H1 (cell line): ENCODE measurements around the gene PROKR1. TPM values are rescaled to one million over a fixed set of nuclear protein-coding genes. Genes with fewer than 3 reads are reported as not detected.

Source experiments
- CTCF ChIA-PET: fragments of 300-600 bp; sonication (Branson Sonifier 250); formaldehyde crosslinking; loops from one replicate; lab custom pipeline; 2021; ENCODE audit not compliant: partially characterized antibody; lab: Charles Lee
- POLR2A ChIA-PET: fragments of 300-600 bp; sonication (Branson Sonifier 250); formaldehyde crosslinking; loops from one replicate; lab custom pipeline; 2021; ENCODE audit warnings: inconsistent platforms; ENCODE audit not compliant: partially characterized antibody; lab: Charles Lee
- DNase-seq, 2 experiments: peaks; one replicate each; pipeline versions ENCODE4 v3.0.0 to v3.0.0-alpha.2; 2010 to 2022; ENCODE audit warnings: low spot score in 2 of 2, low read depth in 1 of 2, mixed read lengths in 1 of 2
- FAIRE-seq: peaks from 2 replicates; lab custom pipeline; 2011; peaks lifted over from hg19 to GRCh38; lab: Jason Lieb, UNC
- H2AFZ ChIP-seq: 2 replicates; pipeline ENCODE4 v1.8.1; 2012; ENCODE audit warnings: low read length, inconsistent platforms
- H2AK5ac ChIP-seq: 2 replicates; pipeline ENCODE4 v1.6.1; 2013; ENCODE audit warnings: low read depth, low read length
- H2BK120ac ChIP-seq: replicated peaks from 2 replicates; pipeline ENCODE3; 2013; ENCODE audit warnings: low read depth, low read length, inconsistent platforms
- H2BK12ac ChIP-seq: 2 replicates; pipeline ENCODE4 v1.6.1; 2013; ENCODE audit warnings: low read depth, low read length
- H2BK15ac ChIP-seq: 2 replicates; pipeline ENCODE4 v1.6.1; 2013; ENCODE audit warnings: low read length
- H2BK20ac ChIP-seq: 2 replicates; pipeline ENCODE4 v1.6.1; 2013; ENCODE audit warnings: low read length
- H2BK5ac ChIP-seq: 2 replicates; pipeline ENCODE4 v1.6.1; 2013; ENCODE audit warnings: low read depth, low read length
- H3K14ac ChIP-seq: 2 replicates; pipeline ENCODE4 v1.6.1; 2013; ENCODE audit warnings: inconsistent platforms; ENCODE audit not compliant: insufficient read length
- H3K18ac ChIP-seq: 2 replicates; pipeline ENCODE4 v1.6.1; 2013; ENCODE audit warnings: low read length; ENCODE audit errors: extremely low read depth
- H3K23ac ChIP-seq: 2 replicates; pipeline ENCODE4 v1.6.1; 2013; ENCODE audit warnings: inconsistent platforms; ENCODE audit not compliant: insufficient read length
- H3K23me2 ChIP-seq: 2 replicates; pipeline ENCODE4 v1.6.1; 2013; ENCODE audit warnings: low read depth, low read length
- H3K27ac ChIP-seq: 2 replicates; pipeline ENCODE4 v1.6.1; 2011; ENCODE audit warnings: low read depth, low read length, inconsistent platforms
- H3K27me3 ChIP-seq, 4 experiments: replicated peaks in 1 of 4; 1 replicate in 1 of 4; 2 replicates in 3 of 4; pipeline versions ENCODE4 v1.6.1 to v1.8.1; 2011 to 2013; ENCODE audit warnings: low read length in 3 of 4, mild to moderate bottlenecking in 3 of 4, inconsistent platforms in 2 of 4, mixed read lengths in 2 of 4, moderate library complexity in 1 of 4; ENCODE audit not compliant: control insufficient read depth in 3 of 4, insufficient read depth in 3 of 4; ENCODE audit errors: extremely low read depth in 1 of 4
- H3K36me3 ChIP-seq, 4 experiments: 2 replicates each; pipeline versions ENCODE4 v1.6.1 to v1.8.1; 2011 to 2013; ENCODE audit warnings: mild to moderate bottlenecking in 4 of 4, low read length in 3 of 4, moderate library complexity in 2 of 4, control low read depth in 1 of 4, inconsistent platforms in 1 of 4; ENCODE audit not compliant: insufficient read depth in 4 of 4, control insufficient read depth in 2 of 4
- H3K4ac ChIP-seq: replicated peaks from 2 replicates; pipeline ENCODE3; 2013; ENCODE audit warnings: low read length, low read depth, mixed read lengths, inconsistent platforms; ENCODE audit not compliant: insufficient read length
- H3K4me1 ChIP-seq, 4 experiments: replicated peaks in 1 of 4; 1 replicate in 1 of 4; 2 replicates in 3 of 4; pipeline versions ENCODE4 v1.6.1 to v1.8.1; 2011 to 2013; ENCODE audit warnings: low read length in 3 of 4, inconsistent platforms in 2 of 4, mixed read lengths in 1 of 4; ENCODE audit not compliant: insufficient read depth in 4 of 4, control insufficient read depth in 3 of 4
- H3K4me2 ChIP-seq, 2 experiments: 2 replicates each; pipeline versions ENCODE4 v1.6.1 to v1.8.1; 2011 to 2013; ENCODE audit warnings: low read depth in 2 of 2, low read length in 2 of 2, control low read depth in 1 of 2, inconsistent platforms in 1 of 2, mild to moderate bottlenecking in 1 of 2; ENCODE audit not compliant: insufficient read depth in 1 of 2
- H3K4me3 ChIP-seq, 4 experiments: fragments of 200-600, 300-600 bp in 1 of 4; sonication (generic), shearing (Covaris generic), sonication (Bioruptor Twin) in 1 of 4; 2 replicates each; pipeline versions ENCODE4 v1.5.1 to v1.8.1; 2011 to 2016; ENCODE audit warnings: low read length in 4 of 4, low read depth in 3 of 4, control low read depth in 2 of 4, inconsistent platforms in 2 of 4, mild to moderate bottlenecking in 2 of 4, mixed read lengths in 1 of 4, moderate library complexity in 1 of 4; ENCODE audit not compliant: insufficient read depth in 2 of 4; ENCODE audit errors: extremely low read depth in 1 of 4
- H3K56ac ChIP-seq: replicated peaks from 2 replicates; pipeline ENCODE3; 2013; ENCODE audit warnings: low read depth, mild to moderate bottlenecking, mixed read lengths, low read length, inconsistent platforms; ENCODE audit not compliant: insufficient read length
- H3K79me1 ChIP-seq: 2 replicates; pipeline ENCODE4 v1.6.1; 2013; ENCODE audit warnings: low read depth, low read length, control low read depth
- H3K79me2 ChIP-seq, 2 experiments: 2 replicates each; pipeline versions ENCODE4 v1.6.1 to v1.8.1; 2012 to 2013; ENCODE audit warnings: low read length in 2 of 2, mild to moderate bottlenecking in 2 of 2, inconsistent platforms in 1 of 2; ENCODE audit not compliant: insufficient read depth in 2 of 2, control insufficient read depth in 1 of 2
- H3K9ac ChIP-seq, 4 experiments: replicated peaks in 1 of 4; 1 replicate in 1 of 4; 2 replicates in 3 of 4; pipeline versions ENCODE4 v1.6.1 to v1.8.1; 2011 to 2013; ENCODE audit warnings: low read depth in 3 of 4, low read length in 3 of 4, control low read depth in 2 of 4, mild to moderate bottlenecking in 2 of 4, moderate library complexity in 2 of 4, inconsistent platforms in 1 of 4; ENCODE audit errors: extremely low read depth in 1 of 4
- H3K9me3 ChIP-seq, 2 experiments: 2 replicates each; pipeline versions ENCODE4 v1.6.1 to v1.8.1; 2012 to 2013; ENCODE audit warnings: mild to moderate bottlenecking in 2 of 2, moderate library complexity in 2 of 2, control low read depth in 1 of 2, inconsistent platforms in 1 of 2, low read depth in 1 of 2, low read length in 1 of 2, mixed read lengths in 1 of 2; ENCODE audit not compliant: insufficient read depth in 2 of 2
- H4K20me1 ChIP-seq, 2 experiments: replicated peaks in 1 of 2; 2 replicates each; pipeline versions ENCODE3 to v1.8.1; 2011 to 2013; ENCODE audit warnings: inconsistent platforms in 2 of 2, low read length in 2 of 2, mild to moderate bottlenecking in 1 of 2; ENCODE audit not compliant: insufficient read depth in 2 of 2, control insufficient read depth in 1 of 2
- H4K5ac ChIP-seq: 2 replicates; pipeline ENCODE4 v1.6.1; 2013; ENCODE audit warnings: low read length, low read depth, mixed read lengths, inconsistent platforms; ENCODE audit not compliant: insufficient read length
- H4K8ac ChIP-seq: 2 replicates; pipeline ENCODE4 v1.8.0; 2013; ENCODE audit warnings: mild to moderate bottlenecking, moderate library complexity, low read length, inconsistent platforms; ENCODE audit not compliant: insufficient read depth; ENCODE audit errors: extremely low read depth
- H4K91ac ChIP-seq: replicated peaks from 2 replicates; pipeline ENCODE3; 2013; ENCODE audit warnings: low read length, mixed read lengths, inconsistent platforms; ENCODE audit not compliant: insufficient read length
- CTBP2 ChIP-seq: IDR thresholded peaks from 2 replicates; pipeline ENCODE4 v1.7.0; 2011; ENCODE audit warnings: borderline replicate concordance, mild to moderate bottlenecking, moderate library complexity, mixed read lengths, low read length; ENCODE audit not compliant: insufficient read depth, insufficient read length
- JUND ChIP-seq: IDR thresholded peaks from 2 replicates; pipeline ENCODE4 v1.6.1; 2011; ENCODE audit warnings: mild to moderate bottlenecking, improper control_type of control experiment, low read length
- POLR2AphosphoS5 ChIP-seq: IDR thresholded peaks from 2 replicates; pipeline ENCODE4 v1.6.1; 2011; ENCODE audit warnings: low read depth, low read length
- RBBP5 ChIP-seq: IDR thresholded peaks from 2 replicates; pipeline ENCODE4 v1.7.1; 2012; ENCODE audit warnings: low read depth, mild to moderate bottlenecking, inconsistent platforms, low read length, moderate library complexity, borderline replicate concordance
- SUZ12 ChIP-seq: fragments of 200-600 bp; sonication (generic); IDR thresholded peaks from 2 replicates; pipeline ENCODE4 v1.6.1; 2012; ENCODE audit warnings: mild to moderate bottlenecking, inconsistent platforms, low read length, moderate library complexity, mixed read lengths
- USF2 ChIP-seq: IDR thresholded peaks from 2 replicates; pipeline ENCODE4 v1.6.1; 2011; ENCODE audit warnings: low read length, improper control_type of control experiment
- WGBS, 2 experiments: shearing (Covaris generic) in 1 of 2; methylation state at CpG; one replicate each; pipeline versions ENCODE4 v1.1.6 to v1.1.7; 2013 to 2015; ENCODE audit warnings: low lambda C conversion rate in 2 of 2, mixed read lengths in 2 of 2, inconsistent platforms in 1 of 2, low coverage in 1 of 2, missing lambda C conversion rate in 1 of 2; ENCODE audit not compliant: insufficient replicate concordance in 2 of 2, insufficient coverage in 1 of 2, insufficient read length in 1 of 2; ENCODE audit errors: extremely low coverage in 1 of 2, missing lambda C conversion rate in 1 of 2; 5-methylcytosine and 5-hydroxymethylcytosine counted together
- polyA plus RNA-seq, 7 experiments: library from polyadenylated mRNA; depleted of rRNA in 3 of 7; stranded (reverse) in 5 of 7; unstranded in 2 of 7; fragments of >200 nt in 5 of 7; fragments of 200-250 nt in 2 of 7; gene quantifications; 1 replicate in 5 of 7; 2 replicates in 1 of 7; 4 replicates in 1 of 7; pipeline versions ENCODE4 v1.2.1 to v1.2.3, GENCODE V29; 2011 to 2013; ENCODE audit warnings: missing spikeins in 2 of 7, mixed read lengths in 2 of 7
- total RNA-seq: library from RNA; stranded (reverse); fragmentation: NEBNext Ultra II Directional; extraction: Animal tissue kit (Norgen Biotek cat#: 25700); gene quantifications from 2 replicates; pipeline ENCODE4 v1.2.1, GENCODE V29; 2021

The PROKR1 gene
- total and polyA plus RNA-seq, 2 of the 8 experiments (the other 6 are each of a cell fraction or from before 2014, with no cell fraction given): 1.8 to 3.9 TPM

DNA sequence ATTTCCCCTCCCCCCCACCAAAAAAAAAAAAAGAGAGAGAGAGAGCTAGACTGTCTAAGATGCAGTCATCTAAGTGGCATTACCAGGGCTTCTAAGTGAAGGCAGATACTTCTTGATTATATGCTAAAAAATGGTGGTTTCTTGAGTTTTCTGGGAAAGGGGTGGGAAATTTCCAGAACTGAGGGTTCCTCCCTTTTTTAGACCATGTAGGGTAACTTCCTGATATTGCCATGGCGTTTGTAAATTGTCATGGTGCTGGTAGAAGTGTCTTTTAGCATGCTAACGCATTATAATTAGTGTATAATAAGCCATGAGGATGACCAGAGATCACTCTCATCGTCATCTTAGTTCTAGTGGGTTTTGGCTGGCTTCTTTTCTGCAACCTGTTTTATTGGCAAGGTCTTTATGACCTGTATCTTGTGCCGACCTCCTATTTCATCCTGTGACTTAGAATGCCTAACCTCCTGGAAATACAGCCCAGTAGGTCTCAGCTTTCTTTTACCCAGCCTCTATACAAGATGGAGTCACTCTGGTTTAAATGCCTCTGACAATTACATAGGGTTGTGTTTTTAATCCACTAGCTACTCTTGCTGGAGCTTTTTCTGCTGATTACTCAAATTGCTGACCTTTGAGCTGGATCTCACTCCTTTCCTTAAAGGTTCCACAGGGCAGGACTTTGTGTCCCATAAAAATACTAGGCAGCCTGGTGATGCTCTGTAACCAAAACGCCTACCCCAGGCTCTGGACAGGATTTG is 30.4 kb upstream of the PROKR1 start:
- Histone ChIP-seq H3K23ac (no peak overlapping the region), H3K27ac (no peak overlapping the region), H3K79me2 (no peaks in the 10 kb centered on the region), H3K79me1 (no peaks in the 10 kb centered on the region), H4K5ac (no peak overlapping the region), H3K9ac (no peak overlapping the region), H2BK120ac (no peak overlapping the region), H3K56ac (no peak overlapping the region), H3K4me3 (no peak overlapping the region), H3K14ac (no peak overlapping the region), H4K8ac (no peak overlapping the region), H3K4ac (no peak overlapping the region), H2BK15ac (no peak overlapping the region), H3K4me2 (no peak overlapping the region), H3K23me2 (no peaks in the 10 kb centered on the region), H3K9me3 (peaks cover 3 to 4% of the 10 kb centered on the region in 2 experiments; a peak in 2 of 4 replicates), H2BK5ac (no peak overlapping the region), H2AK5ac (no peak overlapping the region), H2BK12ac (no peak overlapping the region), H3K18ac (no peak overlapping the region), H2AFZ (no peak overlapping the region), H3K27me3 (no peaks in the 10 kb centered on the region), H2BK20ac (no peak overlapping the region), H4K91ac (no peak overlapping the region), H3K36me3 (no peaks in the 10 kb centered on the region), H4K20me1 (no peaks in the 10 kb centered on the region), H3K4me1 (no peaks in the 10 kb centered on the region)
- POLR2A ChIA-PET: no interaction called here
- TF ChIP-seq CTBP2 (no peak), USF2 (no peak), SUZ12 (no peak), RBBP5 (no peak), POLR2AphosphoS5 (no peak), JUND (no peak)
- DNase-seq: no peak
- CTCF ChIA-PET: interaction anchor here (0.6 kb wide), 1 partner anchor 101 kb away, joined by 4 read pairs; no protein-coding TSS in a partner anchor
- WGBS, 2 experiments: 93% methylated on average over 5 of the region's 5 CpGs; no CpG with 5 or more reads in 1 of the 2 experiments
- FAIRE-seq: no peak
